NOMO-1 (cell line): Measurements from ENCODE around the gene FXR1.
"Not testable (repeated sequence)": the region's sequence is repeated elsewhere in the genome, so short reads cannot be mapped to it uniquely, and the experiment has no call there.

ENCODE experiments used
- DNase-seq, 2 experiments: peaks; one replicate each; lab custom pipeline; 2025; ENCODE audit not compliant: unreplicated experiment in 2 of 2; lab: John Stamatoyannopoulos, UW

Gene FXR1

DNA sequence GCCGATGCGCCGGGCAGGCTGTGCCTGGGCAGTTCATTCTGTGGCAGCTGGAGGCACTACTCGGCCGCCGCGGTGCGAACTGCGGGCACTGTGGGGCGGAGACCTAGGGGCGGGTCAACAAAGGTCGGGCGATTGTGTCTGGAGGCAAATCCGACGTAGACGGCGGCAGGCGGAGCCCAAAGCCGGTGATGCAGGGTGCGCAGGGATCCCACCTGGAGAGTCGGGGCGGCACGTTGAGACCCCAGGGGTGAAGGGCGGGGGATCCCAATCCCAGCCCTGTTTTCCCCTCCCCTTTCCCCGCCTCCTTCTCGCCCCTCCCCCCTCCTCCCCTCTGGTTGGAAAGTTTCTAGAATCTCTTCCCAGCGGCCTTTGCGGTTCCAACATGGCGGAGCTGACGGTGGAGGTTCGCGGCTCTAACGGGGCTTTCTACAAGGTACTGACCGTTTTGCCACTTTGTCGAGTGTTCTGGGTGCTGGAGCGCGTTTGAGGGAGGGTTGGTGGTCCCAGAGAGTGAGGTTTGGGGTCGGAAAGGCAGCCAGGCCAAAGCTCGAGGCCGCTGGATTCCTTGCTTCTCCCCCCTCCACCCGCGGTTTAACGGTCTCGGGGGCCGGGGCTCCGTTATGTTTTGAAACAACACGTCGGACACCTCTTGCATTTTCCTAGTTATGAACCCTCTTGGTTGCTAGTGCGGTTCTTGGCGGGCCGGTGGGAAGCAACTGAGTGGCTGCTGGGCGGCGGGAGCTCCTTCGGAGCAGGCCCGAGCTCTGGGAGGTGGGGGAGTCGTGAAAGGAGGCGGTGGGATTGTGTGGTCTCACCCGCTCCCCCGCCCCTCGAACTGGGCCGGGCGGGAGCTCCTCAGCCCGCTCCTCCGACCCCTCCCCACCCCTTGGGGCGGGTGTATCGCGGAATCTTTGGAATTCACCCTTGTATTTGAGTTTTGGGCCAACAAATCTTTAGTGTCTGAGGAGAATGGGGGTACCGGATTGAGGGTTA is at the start of gene FXR1:
FXR1 (plus strand) TSS at position 367 of the 993 bp plus-strand sequence; CDS start at position 383, 16 bp downstream.
- peak; percentile 97 to 98 for DNase-seq

DNA sequence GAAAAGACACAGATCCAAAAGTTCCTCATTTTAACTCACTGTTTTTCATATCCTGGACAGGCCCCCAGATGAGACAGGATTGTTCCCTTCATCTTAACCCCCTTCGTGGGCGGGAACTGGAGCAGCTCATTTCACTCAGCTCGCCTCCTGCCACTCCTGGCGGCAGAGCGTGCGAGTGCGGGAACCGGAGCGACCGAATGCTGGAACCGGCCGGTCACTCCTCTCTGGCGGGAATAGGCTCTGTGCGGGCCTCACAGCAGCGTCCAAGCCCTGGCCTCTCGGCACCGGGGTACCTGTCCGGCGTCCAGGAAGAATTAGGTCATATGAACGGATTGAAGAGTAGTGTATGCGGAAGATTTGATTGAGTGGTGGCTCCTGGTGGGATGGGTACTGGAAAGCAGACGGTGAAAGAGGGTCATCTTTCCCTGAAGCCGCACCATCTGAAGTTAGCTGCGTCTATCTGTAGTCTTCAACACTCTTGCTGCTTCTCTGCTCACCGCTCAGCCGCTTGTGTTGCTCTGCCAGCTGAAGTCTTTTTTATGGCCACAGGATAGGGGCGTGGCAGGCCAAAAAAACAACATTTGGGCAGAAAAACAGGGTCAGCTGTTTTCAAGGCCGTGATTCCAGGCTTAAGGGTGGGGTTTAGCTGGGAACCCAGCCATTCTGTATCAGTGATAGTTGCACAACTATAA is 42.3 kb upstream of the FXR1 start:
- DNase-seq, result no peak

- no peak for DNase-seq
Measured at GRCh38 chr3:180871901-180872300, 40.6 kb upstream of the FXR1 start.

DNA sequence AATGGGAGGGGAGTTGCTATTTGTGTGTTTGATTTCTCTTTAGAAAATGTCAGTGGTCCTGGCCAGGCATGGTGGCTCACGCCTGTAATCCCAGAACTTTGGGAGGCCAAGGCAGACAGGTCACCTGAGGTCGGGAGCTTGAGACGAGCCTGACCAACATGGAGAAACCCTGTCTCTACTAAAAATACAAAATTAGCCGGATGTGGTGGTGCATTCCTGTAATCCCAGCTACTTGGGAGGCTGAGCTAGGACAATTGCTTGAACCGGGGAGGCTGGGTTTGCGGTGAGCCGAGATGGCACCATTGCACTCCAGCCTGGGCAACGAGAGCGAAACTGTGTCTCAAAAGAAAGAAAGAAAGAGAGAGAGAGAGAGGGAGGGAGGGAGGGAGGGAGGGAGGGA is 40.0 kb upstream of the FXR1 start:
- DNase-seq, result not testable (repeated sequence)

DNA sequence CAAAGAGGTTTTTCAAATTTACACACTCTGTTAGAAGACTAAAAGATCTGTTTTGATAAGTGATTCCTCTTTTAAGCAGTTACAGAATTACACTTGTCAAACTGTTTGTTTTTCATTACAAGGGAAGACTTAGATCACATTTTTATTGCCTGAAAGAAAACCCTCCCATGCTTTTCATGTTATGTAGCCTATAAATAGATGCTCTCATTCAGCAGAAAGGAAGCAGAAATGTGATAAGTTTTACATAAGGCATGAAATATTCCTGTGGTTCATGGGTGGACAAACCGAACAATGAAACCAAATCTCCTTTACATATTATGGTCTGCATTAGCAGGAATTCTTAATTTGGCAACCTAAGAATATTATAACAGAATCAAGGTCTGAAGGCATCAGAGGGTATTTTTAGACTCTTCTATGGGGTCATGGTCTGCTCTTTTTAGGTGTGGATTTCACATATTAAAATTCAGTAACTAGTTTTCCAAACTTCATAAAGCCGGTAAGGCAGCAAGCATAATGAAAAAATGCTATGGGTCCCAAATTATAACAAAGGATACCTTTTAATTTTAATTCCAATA is 37.3 kb upstream of the FXR1 start:
- DNase-seq, result no peak

GRCh38 chr3:180881065-180881801 is 31.2 kb upstream of the FXR1 start:
- no peak for DNase-seq

GRCh38 chr3:180882115-180882514 is 30.4 kb upstream of the FXR1 start:
- DNase-seq, result no peak

DNA sequence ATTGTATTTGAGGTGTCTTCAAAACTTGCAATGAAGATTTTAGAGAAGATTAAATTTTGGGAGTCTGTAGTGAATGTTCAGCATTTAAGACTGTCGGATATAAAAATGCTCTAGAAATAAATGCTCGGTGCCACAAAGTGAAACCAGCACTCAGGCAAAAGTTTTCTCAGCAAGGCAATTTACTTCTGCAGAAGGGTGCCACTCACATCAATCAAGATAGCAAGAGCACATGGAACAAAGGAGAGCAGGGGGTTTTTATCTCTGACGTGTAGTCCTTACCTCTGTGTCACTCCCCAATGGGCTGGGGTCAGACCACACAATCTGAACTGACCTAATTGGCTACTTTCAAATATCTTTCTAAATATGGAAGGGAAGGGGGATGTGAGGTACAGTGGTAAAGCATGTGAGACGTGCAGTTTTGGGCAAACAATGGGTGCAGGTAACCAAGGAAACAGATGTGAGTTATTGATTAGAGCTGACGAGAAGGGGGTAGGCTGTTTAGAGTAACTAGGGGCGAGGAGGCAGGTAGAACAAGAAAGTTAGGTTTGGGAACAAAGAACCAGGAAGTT is 23.4 kb upstream of the FXR1 start:
- no peak for DNase-seq

- DNase-seq, result no peak
Measured at GRCh38 chr3:180898572-180898971, 13.9 kb upstream of the FXR1 start.

- no peak for DNase-seq
Measured at GRCh38 chr3:180909369-180910127, 2.9 kb upstream of the FXR1 start.

- no peak for DNase-seq
Measured at GRCh38 chr3:180910823-180911222, 1.6 kb upstream of the FXR1 start.

- no peak for DNase-seq
Measured at GRCh38 chr3:180911876-180912303, 580 bp upstream of the FXR1 start.

GRCh38 chr3:180913581-180914404 is 1.3 kb downstream of the FXR1 start:
- DNase-seq, result no peak

- no peak for DNase-seq
Measured at GRCh38 chr3:180918542-180918941, 6.1 kb downstream of the FXR1 start.

GRCh38 chr3:180922242-180922641 is 9.8 kb downstream of the FXR1 start:
- no peak for DNase-seq

GRCh38 chr3:180923561-180923960 is 11.1 kb downstream of the FXR1 start:
- no peak for DNase-seq

DNA sequence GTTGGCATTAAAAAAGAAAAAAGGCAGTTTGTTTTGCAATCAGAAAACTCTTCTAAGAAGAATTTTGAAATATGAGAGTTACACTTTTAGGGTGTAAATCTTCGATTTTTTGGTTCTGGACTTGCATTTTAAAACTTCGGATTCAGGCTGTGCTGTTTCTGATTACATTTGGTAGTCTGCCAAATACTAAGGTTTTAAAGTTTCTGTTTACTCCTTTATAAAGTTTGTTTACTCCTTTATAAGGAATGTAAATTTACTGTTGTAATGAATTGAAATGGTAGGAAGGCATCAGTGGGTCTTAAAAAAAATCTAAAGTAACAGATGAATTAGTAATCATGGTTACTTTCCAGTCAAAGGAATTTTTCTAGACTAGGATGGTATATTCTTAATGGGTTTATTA is 14.1 kb downstream of the FXR1 start:
- DNase-seq, result no peak

GRCh38 chr3:180929376-180929775 is 16.9 kb downstream of the FXR1 start:
- no peak for DNase-seq

DNA sequence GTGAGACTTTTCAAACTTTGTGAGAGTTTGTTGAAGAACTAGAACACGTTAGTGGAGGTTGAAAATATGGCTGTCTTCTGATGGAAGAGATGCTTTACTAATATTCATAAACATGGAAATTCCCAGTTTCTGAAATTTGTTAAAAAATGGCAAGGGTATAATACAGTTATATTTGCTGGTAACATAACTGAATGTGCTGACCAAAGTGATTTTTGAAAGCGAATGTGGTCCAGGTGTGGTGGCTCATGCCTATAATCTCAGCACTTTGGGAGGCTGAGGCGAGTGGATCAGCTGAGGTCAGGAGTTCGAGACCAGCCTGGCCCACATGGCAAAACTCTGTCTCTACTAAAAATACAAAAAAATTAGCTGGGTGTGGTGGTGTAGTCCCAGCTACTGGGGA is 18.1 kb downstream of the FXR1 start:
- no peak for DNase-seq
